DND-41 (cell line): ENCODE results near the gene FBXO24.

Experiments used
- EZH2 ChIP-seq: IDR thresholded peaks from 3 replicates; pipeline ENCODE4 v1.6.1; 2012; ENCODE audit warnings: borderline replicate concordance, low read depth, mild to moderate bottlenecking, moderate library complexity, low read length, inconsistent platforms; ENCODE audit not compliant: severe bottlenecking
- TF ChIP-seq, protein P1 (sequence below): IDR thresholded peaks from 2 replicates; pipeline ENCODE4 v1.5.1; 2012; ENCODE audit warnings: borderline replicate concordance, low read length, moderate library complexity, mild to moderate bottlenecking; ENCODE audit not compliant: poor library complexity, severe bottlenecking; ENCODE audit errors: extremely low read depth

DNA sequence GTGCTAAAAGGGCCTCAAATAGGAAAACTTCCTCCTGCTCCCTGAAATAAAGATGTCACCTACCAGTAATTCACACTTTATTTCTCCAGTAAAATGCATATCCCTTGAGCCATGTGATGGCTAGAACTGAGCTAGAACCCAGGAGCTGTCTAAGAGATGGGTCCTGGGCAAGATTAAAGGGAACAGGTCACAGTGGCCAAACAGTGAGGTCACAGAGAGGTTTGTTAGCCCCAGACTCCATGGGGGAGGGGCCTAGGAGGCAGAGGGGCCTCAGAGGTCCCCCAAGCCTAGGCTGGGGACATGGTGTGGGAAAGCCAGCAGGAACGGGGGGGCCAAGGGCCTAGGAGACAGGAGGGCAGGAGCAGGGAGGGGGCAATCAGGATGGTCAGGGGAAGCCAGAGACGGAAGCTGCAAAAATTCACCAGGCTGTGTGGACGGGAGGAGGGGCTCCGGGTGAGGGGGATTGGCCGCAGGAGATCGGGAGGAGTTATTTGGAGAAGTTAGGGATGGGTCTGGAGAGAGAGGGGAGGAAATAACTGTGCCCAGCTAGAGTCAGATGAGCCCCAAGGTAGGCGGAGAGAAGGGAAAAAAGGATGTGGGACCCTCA lies 3.3 kb downstream of the FBXO24 start:
- TF ChIP-seq, protein P1, sequence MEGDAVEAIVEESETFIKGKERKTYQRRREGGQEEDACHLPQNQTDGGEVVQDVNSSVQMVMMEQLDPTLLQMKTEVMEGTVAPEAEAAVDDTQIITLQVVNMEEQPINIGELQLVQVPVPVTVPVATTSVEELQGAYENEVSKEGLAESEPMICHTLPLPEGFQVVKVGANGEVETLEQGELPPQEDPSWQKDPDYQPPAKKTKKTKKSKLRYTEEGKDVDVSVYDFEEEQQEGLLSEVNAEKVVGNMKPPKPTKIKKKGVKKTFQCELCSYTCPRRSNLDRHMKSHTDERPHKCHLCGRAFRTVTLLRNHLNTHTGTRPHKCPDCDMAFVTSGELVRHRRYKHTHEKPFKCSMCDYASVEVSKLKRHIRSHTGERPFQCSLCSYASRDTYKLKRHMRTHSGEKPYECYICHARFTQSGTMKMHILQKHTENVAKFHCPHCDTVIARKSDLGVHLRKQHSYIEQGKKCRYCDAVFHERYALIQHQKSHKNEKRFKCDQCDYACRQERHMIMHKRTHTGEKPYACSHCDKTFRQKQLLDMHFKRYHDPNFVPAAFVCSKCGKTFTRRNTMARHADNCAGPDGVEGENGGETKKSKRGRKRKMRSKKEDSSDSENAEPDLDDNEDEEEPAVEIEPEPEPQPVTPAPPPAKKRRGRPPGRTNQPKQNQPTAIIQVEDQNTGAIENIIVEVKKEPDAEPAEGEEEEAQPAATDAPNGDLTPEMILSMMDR, result no peak
- no peak for TF ChIP-seq EZH2
